HCT116 (cell line): ENCODE results near the gene ATG16L1. TPM values are rescaled to one million over a fixed set of nuclear protein-coding genes. Genes with fewer than 3 reads are reported as not detected.

Source experiments
- ATAC-seq: fragments of 200-7000 bp; cut with Tn5 transposase; 2 replicates; pipeline ENCODE4 v1.9.1; 2020; ENCODE audit warnings: mild to moderate bottlenecking, moderate library complexity
- BruUV-seq: library from RNA; stranded (reverse); fragments of 400-500 nt; replicated peaks from 2 replicates; lab custom pipeline; 2021; lab: Mats Ljungman, UMichigan
- CTCF ChIA-PET: fragments of 300-600 bp; sonication (Branson Sonifier 250); formaldehyde crosslinking; loops from one replicate; lab custom pipeline; 2021; ENCODE audit warnings: antibody characterized with exemption; lab: Charles Lee
- POLR2A ChIA-PET: fragments of 300-600, 350-600 bp; sonication (Branson Sonifier 250); formaldehyde crosslinking; loops from one replicate; lab custom pipeline; 2021; ENCODE audit warnings: antibody characterized with exemption; lab: Charles Lee
- RAD21 ChIA-PET, 2 experiments: fragments of 300-600 bp; sonication (Branson Sonifier 250); formaldehyde crosslinking; loops; one replicate each; lab custom pipeline; 2023; ENCODE audit warnings: low total read pairs in 2 of 2; ENCODE audit not compliant: uncharacterized antibody in 2 of 2, unreplicated experiment in 2 of 2, low non-redundant PET in 1 of 2; lab: Charles Lee
- DNase-seq: peaks from one replicate; pipeline ENCODE4 v3.0.0-alpha.2; 2010; ENCODE audit warnings: low read depth, low spot score
- H2AFZ ChIP-seq: fragments of 200-600 bp; shearing (Covaris generic), sonication (generic); 2 replicates; pipeline ENCODE4 v1.6.1; 2017; ENCODE audit warnings: low read depth, mixed run types, mixed read lengths, antibody characterized with exemption, low read length; ENCODE audit not compliant: poor library complexity, severe bottlenecking
- H3K27ac ChIP-seq: 2 replicates; pipeline ENCODE4 v1.5.1; 2012; ENCODE audit warnings: low read depth, low read length
- H3K27me3 ChIP-seq: fragments of 200-600 bp; sonication (generic); 2 replicates; pipeline ENCODE4 v1.6.1; 2016; ENCODE audit warnings: mixed run types, low read length, mixed read lengths; ENCODE audit not compliant: insufficient read depth
- H3K36me3 ChIP-seq, 2 experiments: fragments of 200-500 bp in 1 of 2; fragments of 200-600 bp in 1 of 2; sonication (Bioruptor generic) in 1 of 2; sonication (generic) in 1 of 2; 2 replicates each; pipeline versions ENCODE4 v1.5.1 to v1.6.1; 2014 to 2016; ENCODE audit warnings: low read length in 2 of 2, inconsistent platforms in 1 of 2, mixed read lengths in 1 of 2, mixed run types in 1 of 2; ENCODE audit not compliant: insufficient read depth in 2 of 2, control insufficient read depth in 1 of 2
- H3K4me1 ChIP-seq, 2 experiments: fragments of 200-600 bp in 1 of 2; sonication (generic) in 1 of 2; 2 replicates each; pipeline versions ENCODE4 v1.5.1 to v1.6.1; 2012 to 2017; ENCODE audit warnings: low read length in 2 of 2, inconsistent platforms in 1 of 2, mild to moderate bottlenecking in 1 of 2, mixed read lengths in 1 of 2, mixed run types in 1 of 2, moderate library complexity in 1 of 2; ENCODE audit not compliant: insufficient read depth in 2 of 2, control insufficient read depth in 1 of 2
- H3K4me2 ChIP-seq: fragments of 200-600 bp; sonication (generic); 2 replicates; pipeline ENCODE4 v1.6.1; 2017; ENCODE audit warnings: mixed run types, low read length, mixed read lengths
- H3K4me3 ChIP-seq, 2 experiments: fragments of 200-600 bp in 1 of 2; sonication (generic) in 1 of 2; replicated peaks in 1 of 2; 2 replicates each; pipeline ENCODE4 v1.5.1; 2011 to 2016; ENCODE audit warnings: low read length in 2 of 2, control low read depth in 1 of 2, low read depth in 1 of 2, mild to moderate bottlenecking in 1 of 2, mixed read lengths in 1 of 2, mixed run types in 1 of 2
- H3K79me2 ChIP-seq: fragments of 200-600 bp; sonication (generic); 2 replicates; pipeline ENCODE4 v1.6.1; 2017; ENCODE audit warnings: mild to moderate bottlenecking, mixed run types, low read length, moderate library complexity, mixed read lengths; ENCODE audit not compliant: insufficient read depth
- H3K9ac ChIP-seq: fragments of 200-600 bp; sonication (generic); 2 replicates; pipeline ENCODE4 v1.6.1; 2016; ENCODE audit warnings: low read length, mixed read lengths
- H3K9me2 ChIP-seq: fragments of 200-600 bp; sonication (generic), shearing (Covaris generic); 2 replicates; pipeline ENCODE4 v1.6.1; 2017; ENCODE audit warnings: mixed run types, mild to moderate bottlenecking, moderate library complexity; ENCODE audit not compliant: insufficient read depth
- H3K9me3 ChIP-seq, 2 experiments: fragments of 200-500 bp in 1 of 2; fragments of 200-600 bp in 1 of 2; sonication (Bioruptor generic) in 1 of 2; sonication (generic) in 1 of 2; 2 replicates each; pipeline ENCODE4 v1.6.1; 2014 to 2017; ENCODE audit warnings: low read length in 2 of 2, mixed read lengths in 2 of 2, inconsistent platforms in 1 of 2, low read depth in 1 of 2, mild to moderate bottlenecking in 1 of 2, mixed run types in 1 of 2, moderate library complexity in 1 of 2; ENCODE audit not compliant: control insufficient read depth in 1 of 2, insufficient read depth in 1 of 2
- H4K20me1 ChIP-seq: fragments of 200-600 bp; sonication (generic), shearing (Covaris generic); 2 replicates; pipeline ENCODE4 v1.6.1; 2017; ENCODE audit warnings: mixed run types, mild to moderate bottlenecking, moderate library complexity; ENCODE audit not compliant: insufficient read depth
- CEBPB ChIP-seq: IDR thresholded peaks from 2 replicates; pipeline ENCODE4 v1.6.1; 2012; ENCODE audit warnings: low read depth
- EGR1 ChIP-seq: IDR thresholded peaks from 2 replicates; pipeline ENCODE4 v1.6.1; 2012; ENCODE audit warnings: low read depth
- TCF7L2 ChIP-seq: IDR thresholded peaks from 2 replicates; pipeline ENCODE4 v1.7.0; 2011; ENCODE audit warnings: borderline replicate concordance, inconsistent platforms; ENCODE audit not compliant: insufficient read depth, insufficient read length; ENCODE audit errors: extremely low read depth
- intact Hi-C: fragments of 100-400 bp; cut with micrococcal nuclease; formaldehyde crosslinking; loops from 2 replicates; pipeline ENCODE4 v1.10.0; 2022
- total RNA-seq: library from RNA; stranded (reverse); gene quantifications from one replicate; pipeline ENCODE4 v1.2.1, GENCODE V29; 2021; ENCODE audit not compliant: unreplicated experiment
- TF ChIP-seq, protein P1 (sequence below): IDR thresholded peaks from 2 replicates; pipeline ENCODE4 v1.6.1; 2011; ENCODE audit warnings: mild to moderate bottlenecking, low read length, moderate library complexity; ENCODE audit not compliant: insufficient replicate concordance; ENCODE audit errors: extremely low read depth

The ATG16L1 gene
- total RNA-seq, 1 experiment from 2014 or later = 43.4 TPM

GRCh38 chr2:233234996-233235395, 16.5 kb upstream of the ATG16L1 start:
- no peaks in the 10 kb centered on the region for H3K79me2 ChIP-seq
- H3K27ac ChIP-seq = no peak overlapping the region
- no peak overlapping the region for H3K4me2 ChIP-seq
- no peak overlapping the region for H2AFZ ChIP-seq
- H3K9me2 ChIP-seq = no peaks in the 10 kb centered on the region
- no peaks in the 10 kb centered on the region for H3K4me1 ChIP-seq
- no peak overlapping the region for H3K9ac ChIP-seq
- RAD21 ChIA-PET = no interaction called here
- H3K27me3 ChIP-seq = no peaks in the 10 kb centered on the region
- H3K4me3 ChIP-seq = no peak overlapping the region
- intact Hi-C loops = no loop called here
- no peaks in the 10 kb centered on the region for H3K9me3 ChIP-seq
- DNase-seq (no peak), ATAC-seq (no peak)
- H4K20me1 ChIP-seq = no peaks in the 10 kb centered on the region
- POLR2A ChIA-PET = no interaction called here
- CTCF ChIA-PET = no interaction called here
- TF ChIP-seq, protein P1, sequence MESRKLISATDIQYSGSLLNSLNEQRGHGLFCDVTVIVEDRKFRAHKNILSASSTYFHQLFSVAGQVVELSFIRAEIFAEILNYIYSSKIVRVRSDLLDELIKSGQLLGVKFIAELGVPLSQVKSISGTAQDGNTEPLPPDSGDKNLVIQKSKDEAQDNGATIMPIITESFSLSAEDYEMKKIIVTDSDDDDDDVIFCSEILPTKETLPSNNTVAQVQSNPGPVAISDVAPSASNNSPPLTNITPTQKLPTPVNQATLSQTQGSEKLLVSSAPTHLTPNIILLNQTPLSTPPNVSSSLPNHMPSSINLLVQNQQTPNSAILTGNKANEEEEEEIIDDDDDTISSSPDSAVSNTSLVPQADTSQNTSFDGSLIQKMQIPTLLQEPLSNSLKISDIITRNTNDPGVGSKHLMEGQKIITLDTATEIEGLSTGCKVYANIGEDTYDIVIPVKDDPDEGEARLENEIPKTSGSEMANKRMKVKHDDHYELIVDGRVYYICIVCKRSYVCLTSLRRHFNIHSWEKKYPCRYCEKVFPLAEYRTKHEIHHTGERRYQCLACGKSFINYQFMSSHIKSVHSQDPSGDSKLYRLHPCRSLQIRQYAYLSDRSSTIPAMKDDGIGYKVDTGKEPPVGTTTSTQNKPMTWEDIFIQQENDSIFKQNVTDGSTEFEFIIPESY = no peak
- TF ChIP-seq EGR1 = no peak
- BruUV-seq = no TSS peak
- no peaks in the 10 kb centered on the region for H3K36me3 ChIP-seq

- Histone ChIP-seq H3K9me2 (no peaks in the 10 kb centered on the region), H2AFZ (no peak overlapping the region), H3K79me2 (no peaks in the 10 kb centered on the region), H3K4me3 (no peak overlapping the region), H3K4me1 (no peaks in the 10 kb centered on the region), H3K9me3 (no peaks in the 10 kb centered on the region), H3K9ac (no peak overlapping the region), H4K20me1 (no peaks in the 10 kb centered on the region), H3K4me2 (no peak overlapping the region), H3K36me3 (no peaks in the 10 kb centered on the region), H3K27ac (no peak overlapping the region), H3K27me3 (no peaks in the 10 kb centered on the region)
- DNase-seq = no peak
- BruUV-seq = no TSS peak
- TF ChIP-seq CEBPB (no peak), TCF7L2 (no peak)
- RAD21 ChIA-PET = no interaction called here
- CTCF ChIA-PET = interaction anchor here (1.6 kb wide), 1 partner anchor 16 kb away, joined by 3 read pairs; the partner anchor contains the start of gene ATG16L1
- intact Hi-C loops = no loop called here
- no peak for ATAC-seq
- POLR2A ChIA-PET = no interaction called here
These were observed 15.5 kb upstream of the ATG16L1 start for GRCh38 chr2:233235977-233236376.
